Uterus (tissue), 4 donors: Measurements from ENCODE around the gene LCMT2. TPM values are rescaled to one million over a fixed set of nuclear protein-coding genes. Genes with fewer than 3 reads are reported as not detected.

Experiments
- DNase-seq, 2 donors: peaks; one replicate each; pipeline ENCODE4 v3.0.0-alpha.2; 2019 to 2020
- H3K27ac ChIP-seq, 2 donors: fragments of 200-600 bp; sonication (generic); 1 replicate in 1 of 2; 2 replicates in 1 of 2; pipeline ENCODE4 v1.5.1; 2016 to 2018
- H3K27me3 ChIP-seq, 2 donors: fragments of 200-600 bp; sonication (generic); one replicate each; pipeline ENCODE4 v1.5.1; 2018 to 2019; ENCODE audit warnings: control low read depth in 1 of 2
- H3K36me3 ChIP-seq, 2 donors: fragments of 200-600 bp; sonication (generic); one replicate each; pipeline ENCODE4 v1.5.1; 2019; ENCODE audit warnings: control low read depth in 1 of 2
- H3K4me1 ChIP-seq, 2 donors: fragments of 200-600 bp; sonication (generic); one replicate each; pipeline ENCODE4 v1.5.1; 2018 to 2019; ENCODE audit warnings: control low read depth in 1 of 2
- H3K4me3 ChIP-seq, 2 donors: fragments of 200-600 bp; sonication (generic); 1 replicate in 1 of 2; 2 replicates in 1 of 2; pipeline ENCODE4 v1.5.1; 2018 to 2019; ENCODE audit warnings: mild to moderate bottlenecking in 1 of 2
- H3K9me3 ChIP-seq, 2 donors: fragments of 200-600 bp; sonication (generic); one replicate each; pipeline ENCODE4 v1.5.1; 2019; ENCODE audit warnings: control low read depth in 1 of 2
- CTCF ChIP-seq, 4 experiments: fragments of 200-600 bp in 2 of 4; fragments of 450-650 bp in 2 of 4; sonication (generic) in 2 of 4; IDR thresholded peaks; one replicate each; pipeline ENCODE4 v1.5.1; 2016 to 2019; ENCODE audit warnings: antibody characterized with exemption in 4 of 4, mild to moderate bottlenecking in 2 of 4, moderate library complexity in 1 of 4
- POLR2A ChIP-seq, 2 donors: fragments of 450-650 bp; IDR thresholded peaks; one replicate each; pipeline ENCODE4 v1.6.1; 2016; ENCODE audit warnings: antibody characterized with exemption in 2 of 2, mild to moderate bottlenecking in 1 of 2, moderate library complexity in 1 of 2
- intact Hi-C: fragments of 100-400 bp; cut with DNase I; formaldehyde crosslinking; loops from one replicate; pipeline ENCODE4 v1.15.1; 2023; ENCODE audit warnings: low total_unique reads
- total RNA-seq, 4 donors: library from RNA; depleted of rRNA in 3 of 4; stranded (reverse); fragments of >200 nt in 3 of 4; gene quantifications; one replicate each; pipeline versions ENCODE4 v1.1.0 to v1.2.4, GENCODE V29; 2014 to 2023
- donor health status: DM: yes; HTN: yes; CAD: no.

LCMT2 gene
- total RNA-seq, 4 donors from 2014 or later = 9.5 to 28.2 (median 12.3) TPM

GRCh38 chr15:43317566-43318184, 12.7 kb downstream of the LCMT2 start:
- no peak for DNase-seq
- H3K4me1 ChIP-seq = peaks cover 0 to 7% of the 10 kb centered on the region in 2 donors

GRCh38 chr15:43316971-43317346, 13.4 kb downstream of the LCMT2 start:
- H3K9me3 ChIP-seq = no peaks in the 10 kb centered on the region
- H3K27me3 ChIP-seq = no peaks in the 10 kb centered on the region
- no peak overlapping the region for H3K4me3 ChIP-seq
- DNase-seq = no peak
- TF ChIP-seq CTCF (IDR thresholded peaks at IDR 0.05) = no peak
- no peak for TF ChIP-seq POLR2A (IDR thresholded peaks at IDR 0.05)
- H3K4me1 ChIP-seq = peaks cover 0 to 7% of the 10 kb centered on the region in 2 donors
- intact Hi-C loops = no loop called here
- peak overlapping the region; percentile 44 to 74 for H3K27ac ChIP-seq
- H3K36me3 ChIP-seq = no peaks in the 10 kb centered on the region

More at GRCh38 chr15:43317566-43318184, 12.7 kb downstream of the LCMT2 start:
- H3K36me3 ChIP-seq = no peaks in the 10 kb centered on the region
- no peaks in the 10 kb centered on the region for H3K27me3 ChIP-seq
- H3K4me3 ChIP-seq = no peak overlapping the region
- intact Hi-C loops = no loop called here
- no peak for TF ChIP-seq CTCF (IDR thresholded peaks at IDR 0.05)
- no peak for TF ChIP-seq POLR2A (IDR thresholded peaks at IDR 0.05)
- no peaks in the 10 kb centered on the region for H3K9me3 ChIP-seq
- H3K27ac ChIP-seq = peak overlapping the region in 1 of 2 donors; percentile 74

- Histone ChIP-seq H3K9me3 (no peaks in the 10 kb centered on the region), H3K27ac (peak overlapping the region; percentile 44 to 74), H3K36me3 (no peaks in the 10 kb centered on the region), H3K4me1 (peaks cover 0 to 7% of the 10 kb centered on the region in 2 donors), H3K27me3 (no peaks in the 10 kb centered on the region), H3K4me3 (no peak overlapping the region)
- no peak for TF ChIP-seq CTCF (IDR thresholded peaks at IDR 0.05)
- TF ChIP-seq POLR2A (IDR thresholded peaks at IDR 0.05) = no peak
- intact Hi-C loops = no loop called here
- DNase-seq = peak; percentile 75 to 83
These were observed 14.1 kb downstream of the LCMT2 start for GRCh38 chr15:43316016-43316970.

GRCh38 chr15:43314171-43314570, 16.2 kb downstream of the LCMT2 start:
- Histone ChIP-seq H3K4me1 (peaks cover 0 to 7% of the 10 kb centered on the region in 2 donors), H3K36me3 (no peaks in the 10 kb centered on the region), H3K4me3 (no peak overlapping the region), H3K27ac (no peak overlapping the region), H3K9me3 (no peaks in the 10 kb centered on the region), H3K27me3 (no peaks in the 10 kb centered on the region)
- TF ChIP-seq POLR2A (IDR thresholded peaks at IDR 0.05) (no peak), CTCF (IDR thresholded peaks at IDR 0.05) (no peak)
- no peak for DNase-seq
- intact Hi-C loops = no loop called here

GRCh38 chr15:43312378-43312777, 18.0 kb downstream of the LCMT2 start:
- Histone ChIP-seq H3K27ac (no peak overlapping the region), H3K36me3 (no peaks in the 10 kb centered on the region), H3K4me3 (no peak overlapping the region), H3K9me3 (no peaks in the 10 kb centered on the region), H3K4me1 (peaks cover 0 to 7% of the 10 kb centered on the region in 2 donors), H3K27me3 (no peaks in the 10 kb centered on the region)
- TF ChIP-seq CTCF (IDR thresholded peaks at IDR 0.05) (no peak), POLR2A (IDR thresholded peaks at IDR 0.05) (no peak)
- no peak for DNase-seq
- intact Hi-C loops = no loop called here
